PFSK-1 (cell line): ENCODE measurements around the gene LEAP2.

Experiments
- FOXP2 ChIP-seq: optimal IDR thresholded peaks from 2 replicates; pipeline ENCODE3; 2011; ENCODE audit warnings: borderline replicate concordance, control low read depth, inconsistent platforms; ENCODE audit not compliant: insufficient read depth; ENCODE audit errors: extremely low read length, extremely low read depth
- POLR2AphosphoS5 ChIP-seq: IDR thresholded peaks from 2 replicates; pipeline ENCODE4 v1.6.1; 2012; ENCODE audit warnings: low read depth, mild to moderate bottlenecking, control low read depth, low read length, moderate library complexity
- REST ChIP-seq, 2 experiments: IDR thresholded peaks; 2 replicates each; pipeline versions ENCODE4 v1.6.1 to v1.8.0; 2011 to 2012; ENCODE audit warnings: low read depth in 2 of 2, low read length in 2 of 2, control low read depth in 1 of 2, inconsistent platforms in 1 of 2, mild to moderate bottlenecking in 1 of 2, moderate library complexity in 1 of 2; ENCODE audit not compliant: insufficient read depth in 1 of 2
- SIN3A ChIP-seq: IDR thresholded peaks from 2 replicates; pipeline ENCODE4 v1.6.1; 2012; ENCODE audit warnings: mild to moderate bottlenecking, low read length, moderate library complexity, borderline replicate concordance; ENCODE audit not compliant: insufficient read depth
- TAF1 ChIP-seq: IDR thresholded peaks from 2 replicates; pipeline ENCODE4 v1.6.1; 2012; ENCODE audit warnings: low read length, control low read depth, borderline replicate concordance; ENCODE audit not compliant: insufficient read depth

Gene LEAP2

DNA sequence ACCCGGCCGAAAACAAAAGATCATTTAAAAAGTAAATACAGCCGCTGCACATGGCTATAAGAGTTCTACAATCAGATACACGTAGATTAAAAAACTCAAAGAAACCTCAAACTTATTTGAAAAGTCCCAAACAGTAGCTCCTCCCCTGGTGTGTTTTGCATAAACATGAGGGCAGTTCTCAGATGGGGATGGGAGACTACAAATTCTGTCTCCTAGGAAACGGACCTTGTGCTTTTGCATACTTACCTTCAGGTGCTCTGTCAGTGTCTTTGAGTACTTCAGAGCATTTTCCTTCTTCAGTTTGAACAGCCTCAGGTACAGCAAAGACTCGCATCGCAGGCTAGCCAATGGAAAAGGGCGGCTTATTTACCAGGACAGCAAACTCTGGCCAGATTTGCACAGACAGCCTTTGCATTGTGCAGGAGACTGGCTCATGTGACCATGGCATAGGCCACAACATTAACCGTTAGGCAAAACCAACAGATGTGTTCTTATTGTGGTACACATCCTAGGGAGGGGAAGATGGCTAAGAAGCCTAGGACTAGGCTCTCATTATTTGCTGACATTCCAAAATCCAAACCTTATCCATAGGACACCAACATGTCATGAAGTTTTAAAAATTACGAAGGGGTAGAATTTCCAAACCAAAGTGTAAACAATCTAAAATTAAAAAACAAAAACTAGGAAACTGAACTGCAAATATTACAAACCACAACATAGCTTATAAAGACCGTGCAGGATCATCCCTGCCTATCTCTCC lies 12.8 kb downstream of the LEAP2 start:
- TF ChIP-seq SIN3A, result no peak
- TF ChIP-seq FOXP2, result no peak
- no peak for TF ChIP-seq REST (IDR thresholded peaks at IDR 0.05; ENCODE audit: insufficient read depth in 1 of 2, low read depth in 2 of 2, low read length in 2 of 2)
- no peak for TF ChIP-seq TAF1
- no peak for TF ChIP-seq POLR2AphosphoS5

- TF ChIP-seq TAF1, result no peak
- TF ChIP-seq POLR2AphosphoS5, result no peak
- TF ChIP-seq SIN3A, result no peak
- TF ChIP-seq FOXP2, result no peak
- no peak for TF ChIP-seq REST (IDR thresholded peaks at IDR 0.05; ENCODE audit: insufficient read depth in 1 of 2, low read depth in 2 of 2, low read length in 2 of 2)
Measured at GRCh38 chr5:132887283-132887682, 13.8 kb downstream of the LEAP2 start.

DNA sequence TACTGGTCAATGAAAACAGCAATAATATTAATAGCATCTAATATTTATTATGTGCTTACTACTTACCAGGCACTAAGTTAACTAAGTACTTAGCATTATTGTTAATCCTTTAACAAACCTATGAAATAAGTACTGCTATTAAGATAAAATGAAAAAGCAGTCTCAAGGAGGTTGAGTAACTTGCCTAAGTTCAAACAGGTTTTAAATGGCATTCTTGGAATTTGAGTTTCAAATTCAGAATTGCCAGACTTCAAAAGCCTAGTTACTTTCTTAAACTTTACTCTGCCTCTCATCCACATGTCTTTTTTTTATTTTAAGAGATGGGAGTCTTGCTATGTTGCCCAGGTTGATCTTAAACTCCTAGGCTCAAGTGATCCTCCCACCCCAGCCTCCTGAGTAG lies 16.0 kb downstream of the LEAP2 start:
- no peak for TF ChIP-seq TAF1

GRCh38 chr5:132890817-132891216 lies 17.3 kb downstream of the LEAP2 start:
- TF ChIP-seq REST (IDR thresholded peaks at IDR 0.05; ENCODE audit: insufficient read depth in 1 of 2, low read depth in 2 of 2, low read length in 2 of 2) (no peak), POLR2AphosphoS5 (no peak)

- no peak for TF ChIP-seq TAF1
- no peak for TF ChIP-seq FOXP2
- no peak for TF ChIP-seq POLR2AphosphoS5
- no peak for TF ChIP-seq REST (IDR thresholded peaks at IDR 0.05; ENCODE audit: insufficient read depth in 1 of 2, low read depth in 2 of 2, low read length in 2 of 2)
- TF ChIP-seq SIN3A, result no peak
Measured at GRCh38 chr5:132895719-132896305, 22.3 kb downstream of the LEAP2 start.
